Stromal cell of bone marrow (primary cell): ENCODE results near the gene RPL36.
A peak's percentile ranks its signal among the peaks of the same experiment; 100 is the strongest.

Experiments
- DNase-seq: peaks from one replicate; pipeline ENCODE4 v3.0.0-alpha.2; 2012; ENCODE audit warnings: low read depth

RPL36 gene

DNA sequence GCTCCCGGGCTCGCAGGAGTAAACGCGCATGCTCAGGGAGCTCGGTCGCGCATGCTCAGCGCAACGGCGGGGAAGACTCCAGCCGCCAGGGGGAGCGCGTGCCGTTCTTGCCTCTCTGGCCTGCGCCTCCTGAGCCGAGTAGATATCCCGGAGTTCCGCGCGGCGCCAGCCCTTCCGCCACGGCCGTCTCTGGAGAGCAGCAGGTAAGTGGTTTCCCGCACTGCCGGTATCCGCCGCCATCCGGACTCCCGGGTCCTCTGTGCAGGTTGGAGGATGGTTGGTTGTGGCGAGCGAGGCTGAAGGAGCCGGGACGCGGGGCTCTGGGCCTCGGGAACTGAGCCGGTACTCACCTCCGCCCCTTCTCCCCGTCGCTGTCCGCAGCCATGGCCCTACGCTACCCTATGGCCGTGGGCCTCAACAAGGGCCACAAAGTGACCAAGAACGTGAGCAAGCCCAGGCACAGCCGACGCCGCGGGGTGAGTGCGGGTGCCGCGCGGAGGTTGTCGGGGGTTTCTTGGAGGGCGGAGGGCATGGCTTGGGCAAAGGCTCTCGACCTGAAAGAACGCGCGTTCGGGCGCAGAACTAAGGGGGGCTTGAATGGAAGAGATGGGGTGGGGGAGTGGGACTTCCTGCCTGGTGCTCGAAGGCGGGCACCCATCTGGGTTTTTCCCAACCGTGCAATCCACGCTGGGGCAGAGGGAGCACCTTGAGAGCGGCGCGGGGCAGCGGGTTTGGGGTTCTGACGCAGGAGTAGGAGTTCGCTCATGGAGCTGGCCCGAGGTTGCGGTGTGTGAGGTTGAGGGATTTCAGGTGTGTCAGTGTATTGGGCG is at the start of gene RPL36:
Gene RPL36, plus strand, starts transcription at position 171 of the 830 bp plus-strand sequence. Its CDS starts 213 bp downstream, at position 384.
- DNase-seq: peak; percentile 90

- no peak for DNase-seq
Measured at GRCh38 chr19:5641171-5641570, 48.9 kb upstream of the RPL36 start.

DNA sequence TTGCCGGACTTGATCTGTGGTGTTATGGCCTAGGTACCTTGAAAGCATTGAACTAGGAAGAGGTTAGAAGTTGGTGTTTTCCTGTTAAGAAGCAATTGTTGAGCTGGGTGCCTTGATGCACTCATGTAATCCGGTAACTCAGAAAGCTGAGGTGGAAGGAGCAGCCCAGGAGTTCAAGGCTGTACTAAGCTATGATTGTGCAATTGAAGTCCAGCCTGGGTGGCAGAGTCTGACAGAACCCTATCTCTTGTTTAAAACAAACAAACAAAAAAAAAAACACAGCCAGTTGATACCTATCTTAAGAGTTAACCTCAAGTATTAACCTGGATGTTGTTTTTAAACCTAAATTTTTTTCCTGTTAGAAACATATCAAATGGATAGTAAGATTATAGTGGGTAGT is 47.9 kb upstream of the RPL36 start:
- no peak for DNase-seq

- no peak for DNase-seq
Measured at GRCh38 chr19:5643060-5643459, 47.0 kb upstream of the RPL36 start.

DNA sequence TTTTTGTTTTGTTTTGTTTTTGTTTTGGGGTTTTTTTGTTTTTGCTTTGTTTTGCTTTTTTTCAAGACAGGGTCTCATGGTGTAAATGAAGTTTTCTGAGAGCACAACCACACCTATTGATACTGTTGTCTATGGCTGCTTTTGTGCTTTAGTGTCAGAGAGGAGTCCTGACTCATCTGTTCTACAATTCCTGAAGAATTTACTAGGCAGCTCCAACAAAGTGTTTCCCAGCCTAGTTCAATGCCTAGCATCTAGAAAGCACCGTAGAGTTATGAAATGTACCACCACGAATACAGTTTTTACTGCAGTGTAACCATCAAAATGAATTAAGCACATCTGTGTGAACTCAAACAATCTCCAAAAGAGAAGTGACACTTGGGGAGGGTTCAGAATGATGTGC is 46.1 kb upstream of the RPL36 start:
- no peak for DNase-seq

DNA sequence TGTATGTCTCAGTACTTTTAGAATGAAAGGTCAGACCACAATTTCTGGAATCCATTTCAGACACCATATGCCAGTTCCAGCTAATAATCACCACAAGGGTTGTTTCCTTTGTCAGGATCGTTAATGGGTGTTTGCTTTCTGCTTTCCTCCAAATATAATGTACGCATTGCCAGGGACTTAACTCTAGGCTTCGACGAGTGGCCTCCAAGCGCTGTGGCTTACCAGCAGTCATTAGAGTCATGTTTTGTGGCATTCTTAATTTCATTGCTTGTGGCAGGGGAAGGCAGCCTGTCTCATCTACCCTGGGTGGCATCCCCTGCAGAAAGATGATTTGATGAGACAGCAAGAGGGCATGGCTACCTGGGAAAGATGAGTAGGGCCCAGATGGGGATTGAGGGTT is 44.7 kb upstream of the RPL36 start:
- no peak for DNase-seq

- no peak for DNase-seq
Measured at GRCh38 chr19:5646703-5647102, 43.4 kb upstream of the RPL36 start.

- DNase-seq: no peak
Measured at GRCh38 chr19:5648464-5648863, 41.6 kb upstream of the RPL36 start.

- DNase-seq: no peak
Measured at GRCh38 chr19:5651361-5651760, 38.7 kb upstream of the RPL36 start.

DNA sequence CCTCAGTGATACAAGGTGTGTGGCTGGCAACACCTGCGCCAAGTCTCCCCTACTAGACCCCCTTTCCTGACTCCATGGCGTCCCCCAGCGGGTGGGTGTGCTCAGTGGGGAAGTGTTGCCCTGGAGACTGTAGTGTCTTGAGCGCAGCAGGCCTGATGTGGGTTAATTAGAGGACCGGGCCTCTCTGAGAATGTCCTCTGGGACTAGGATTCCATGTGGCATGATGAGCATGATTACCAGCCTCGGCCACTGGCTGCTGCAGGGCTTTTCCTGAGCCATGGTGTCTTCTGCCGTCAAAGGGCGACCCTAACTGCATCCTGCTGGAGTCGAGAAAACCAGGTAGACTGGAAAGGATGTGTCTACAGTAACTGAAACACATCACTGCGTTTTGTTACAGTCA is 37.8 kb upstream of the RPL36 start:
- no peak for DNase-seq

DNA sequence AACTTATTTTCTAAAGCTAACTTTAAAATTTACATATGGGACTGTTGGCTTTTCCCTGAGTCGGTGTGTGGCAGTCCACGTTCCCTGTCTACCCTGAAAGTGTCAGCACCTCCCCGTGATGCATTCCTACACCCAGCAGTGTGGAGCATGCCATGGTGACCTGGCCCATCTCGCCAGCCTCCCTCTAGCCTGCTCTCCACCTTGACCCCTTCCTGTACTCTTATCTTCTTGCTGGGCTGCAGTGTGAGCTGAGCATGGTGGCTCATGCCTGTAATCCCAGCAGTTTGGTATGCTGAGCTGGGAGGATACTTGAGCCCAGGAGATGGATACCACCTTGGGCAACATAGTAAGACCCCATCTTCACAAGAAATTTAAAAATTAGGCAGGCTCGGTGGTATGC is 35.2 kb upstream of the RPL36 start:
- DNase-seq: no peak

DNA sequence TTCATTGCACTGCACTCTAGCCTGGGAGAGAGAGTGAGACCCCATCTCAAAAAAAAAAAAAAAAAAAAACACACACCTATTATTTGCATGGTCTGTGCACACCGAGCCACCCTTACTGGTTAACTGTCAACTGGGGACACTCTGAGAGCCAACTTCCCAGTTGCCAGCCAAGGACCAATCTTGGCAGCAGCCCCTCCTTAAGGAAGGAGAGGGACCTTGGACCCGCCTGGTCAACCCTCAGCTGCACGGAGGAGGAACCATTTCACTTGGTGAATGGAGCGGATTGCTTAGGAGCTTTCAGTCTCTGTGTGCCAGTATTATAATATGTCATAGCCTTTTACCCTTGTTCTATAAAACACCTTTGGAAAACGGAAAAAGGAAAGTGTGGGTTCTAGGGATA is 34.7 kb upstream of the RPL36 start:
- no peak for DNase-seq

DNA sequence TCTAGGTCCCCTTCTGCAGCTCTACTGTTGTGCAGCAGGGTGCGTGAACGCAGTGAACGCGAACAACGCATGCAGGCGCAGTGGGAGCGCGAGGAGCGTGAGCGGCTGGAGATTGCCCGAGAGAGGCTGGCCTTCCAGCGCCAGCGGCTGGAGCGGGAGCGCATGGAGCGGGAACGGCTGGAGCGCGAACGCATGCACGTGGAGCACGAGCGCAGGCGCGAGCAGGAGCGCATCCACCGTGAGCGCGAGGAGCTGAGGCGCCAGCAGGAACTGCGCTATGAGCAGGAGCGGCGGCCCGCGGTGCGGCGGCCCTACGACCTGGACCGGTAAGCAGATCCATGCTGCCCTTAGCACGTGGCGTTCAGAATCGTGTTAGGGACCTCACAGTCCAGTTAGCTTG is 28.6 kb upstream of the RPL36 start:
- DNase-seq: no peak

GRCh38 chr19:5663904-5664303 is 26.2 kb upstream of the RPL36 start:
- no peak for DNase-seq

DNA sequence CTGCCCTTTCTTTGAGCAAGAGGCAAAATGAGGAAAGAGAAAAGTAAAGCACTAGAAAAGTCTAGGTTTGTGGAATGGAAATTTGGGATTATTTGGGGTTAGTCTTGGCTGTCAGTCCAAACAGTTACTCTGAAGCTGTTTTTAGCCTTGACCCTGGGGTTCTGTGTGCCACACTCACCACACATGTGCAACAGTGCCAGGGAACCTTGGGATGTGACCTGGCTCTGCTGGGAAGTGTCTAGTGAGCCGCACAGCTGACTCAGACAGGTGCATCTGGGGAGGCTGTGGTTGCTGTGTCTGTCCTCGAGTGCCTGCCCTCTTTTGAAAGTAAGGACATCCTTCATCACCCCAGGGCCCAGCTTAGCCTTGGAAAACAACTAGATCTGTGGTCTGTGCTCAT is 25.6 kb upstream of the RPL36 start:
- no peak for DNase-seq

- peak; percentile 75 for DNase-seq
Measured at GRCh38 chr19:5665781-5666513, 24.1 kb upstream of the RPL36 start.

GRCh38 chr19:5666921-5667610 is 23.0 kb upstream of the RPL36 start:
- no peak for DNase-seq

- no peak for DNase-seq
Measured at GRCh38 chr19:5667751-5668271, 22.3 kb upstream of the RPL36 start.

DNA sequence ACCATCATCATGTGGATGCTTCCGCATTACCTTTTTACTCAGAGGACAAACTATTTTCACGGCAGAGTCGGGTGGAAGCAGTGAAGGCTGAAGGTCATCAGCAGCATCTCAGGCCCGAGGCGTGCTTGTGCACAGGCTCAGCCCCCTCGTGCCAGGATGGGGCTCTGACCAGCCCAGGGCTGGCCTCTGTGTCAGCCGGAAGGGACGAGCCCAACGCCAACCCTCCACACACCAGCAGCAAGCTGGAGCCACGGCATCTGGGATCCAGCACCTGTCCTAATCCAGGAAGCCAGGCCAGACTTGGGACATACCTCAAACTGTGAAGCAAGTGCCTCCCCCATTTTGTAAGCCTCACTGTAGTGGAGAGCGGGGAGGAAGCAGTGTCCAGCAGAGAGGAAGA is 20.9 kb upstream of the RPL36 start:
- no peak for DNase-seq

- DNase-seq: no peak
Measured at GRCh38 chr19:5671600-5671999, 18.5 kb upstream of the RPL36 start.

- DNase-seq: no peak
Measured at GRCh38 chr19:5672708-5673459, 17.2 kb upstream of the RPL36 start.

- DNase-seq: no peak
Measured at GRCh38 chr19:5673752-5674151, 16.3 kb upstream of the RPL36 start.
